Amygdala (tissue), 56 donors: Measurements from ENCODE around the gene PSAT1.

Experiments
- DNase-seq, 56 donors: peaks; one replicate each; lab custom pipeline; 2025; lab: John Stamatoyannopoulos, UW

The PSAT1 gene

DNA sequence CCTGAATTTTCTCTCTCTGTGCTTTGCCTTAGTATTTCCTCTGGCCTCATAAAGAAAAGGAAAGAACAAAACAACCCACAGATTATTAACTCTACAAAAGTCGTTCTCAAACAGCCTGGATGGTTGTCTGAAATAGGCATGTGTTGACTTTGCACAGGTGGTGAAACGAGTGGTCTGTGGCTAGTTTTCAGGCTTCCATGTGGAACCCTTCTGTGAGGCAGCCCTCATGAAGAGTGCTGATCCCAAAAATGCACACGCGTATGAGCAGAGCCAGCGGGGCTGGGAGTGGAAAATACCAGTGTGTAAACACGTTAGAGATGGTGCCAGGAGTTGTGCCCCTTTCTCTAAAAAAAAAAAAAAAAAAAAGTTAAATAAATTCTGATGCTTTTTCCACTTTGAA is 4.9 kb upstream of the PSAT1 start:
- no peak for DNase-seq

DNA sequence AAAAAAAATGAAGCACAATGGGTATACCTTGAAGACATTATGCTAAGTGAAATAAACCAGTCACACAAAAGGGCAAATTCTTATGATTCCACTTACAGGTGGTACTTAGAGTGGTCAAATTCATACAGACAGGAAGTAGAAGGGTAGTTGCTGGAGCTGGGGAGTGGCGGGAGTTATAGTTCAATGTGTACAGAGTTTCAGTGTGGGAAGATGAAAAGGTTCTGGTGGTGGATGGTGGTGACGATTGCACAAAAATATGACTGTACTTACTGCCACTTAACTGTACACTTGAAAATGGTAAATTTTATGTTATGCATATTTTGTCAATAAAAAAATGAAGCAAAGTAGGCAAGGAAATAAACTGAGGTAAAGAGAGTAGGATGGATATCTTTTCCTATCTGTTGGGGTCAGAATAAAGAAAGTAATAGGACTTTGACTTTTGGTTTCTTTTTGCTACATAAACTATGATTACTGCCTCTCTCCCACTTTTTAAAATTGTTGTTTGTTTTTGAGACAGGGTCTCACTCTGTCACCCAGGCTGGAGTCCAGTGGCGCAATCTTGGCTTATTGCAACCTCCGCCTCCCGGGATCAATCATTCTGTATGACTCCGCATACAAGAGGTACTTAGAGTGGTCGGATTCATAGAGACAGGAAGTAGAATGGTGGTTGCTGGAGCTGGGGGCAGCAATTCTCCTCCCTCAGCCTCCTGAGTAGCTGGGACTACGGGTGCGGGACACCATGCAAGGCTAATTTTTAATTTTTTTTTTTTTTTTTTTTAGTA is 4.0 kb upstream of the PSAT1 start:
- no peak for DNase-seq

DNA sequence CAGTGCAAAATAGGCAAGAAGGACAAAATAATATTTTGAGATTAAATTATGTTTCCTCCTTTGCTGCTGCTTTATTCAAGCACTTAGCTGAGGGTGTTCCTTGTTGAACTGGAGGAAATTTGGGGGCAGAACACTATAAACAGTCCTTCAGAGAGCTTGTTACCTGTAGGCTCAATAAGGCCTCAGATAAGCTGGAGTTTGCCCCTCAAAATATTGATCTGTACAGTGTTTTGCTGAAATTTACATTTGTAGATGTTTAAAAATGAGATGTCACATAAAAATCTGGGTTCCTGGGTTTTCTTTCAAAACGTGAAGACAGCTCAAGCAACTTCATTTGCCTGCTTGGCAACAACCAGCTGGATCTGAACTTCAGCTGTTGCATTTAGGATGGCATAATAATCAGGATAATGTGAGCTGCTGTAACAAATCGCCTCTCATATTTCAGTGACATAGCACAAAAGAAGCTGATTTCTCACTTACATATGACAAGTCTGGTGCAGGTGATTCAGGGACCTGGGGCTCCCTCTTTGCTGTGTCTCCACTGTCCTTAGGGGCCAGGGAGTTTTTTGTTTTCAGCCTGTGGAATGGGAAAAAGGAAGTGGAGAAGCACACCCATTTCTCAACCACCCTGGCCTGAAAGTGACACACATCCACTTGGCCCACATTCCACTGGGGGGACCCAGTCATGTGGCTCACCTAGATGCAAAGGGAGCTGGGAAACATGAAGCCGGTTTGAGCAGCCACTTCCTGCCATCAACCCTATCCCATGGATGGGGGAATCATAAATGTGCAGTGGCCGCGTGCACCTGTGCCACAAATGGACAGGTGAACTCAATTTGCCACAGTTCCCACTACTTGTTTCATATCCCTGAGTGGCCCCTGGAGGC is 2.4 kb upstream of the PSAT1 start:
- DNase-seq, result no peak

DNA sequence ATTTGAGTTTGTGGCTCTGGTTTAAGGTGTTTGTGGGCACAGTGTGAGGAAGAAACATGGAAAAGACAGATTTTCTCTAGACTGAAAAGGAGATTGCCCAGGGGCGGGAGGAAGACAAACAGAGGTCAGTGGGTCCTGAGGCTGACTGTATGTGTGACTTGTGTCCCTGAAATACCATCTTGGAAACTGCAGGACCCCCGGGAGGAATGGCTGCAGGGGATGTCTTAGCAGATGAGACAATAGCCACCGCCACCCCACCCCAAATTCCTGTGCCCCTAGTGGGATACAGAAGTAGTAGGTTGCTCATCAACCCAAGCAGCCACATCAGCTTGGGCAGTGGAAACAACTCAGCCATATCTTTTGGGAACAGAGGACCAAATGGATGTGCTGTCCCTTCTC is 1.7 kb upstream of the PSAT1 start:
- DNase-seq, result no peak

DNA sequence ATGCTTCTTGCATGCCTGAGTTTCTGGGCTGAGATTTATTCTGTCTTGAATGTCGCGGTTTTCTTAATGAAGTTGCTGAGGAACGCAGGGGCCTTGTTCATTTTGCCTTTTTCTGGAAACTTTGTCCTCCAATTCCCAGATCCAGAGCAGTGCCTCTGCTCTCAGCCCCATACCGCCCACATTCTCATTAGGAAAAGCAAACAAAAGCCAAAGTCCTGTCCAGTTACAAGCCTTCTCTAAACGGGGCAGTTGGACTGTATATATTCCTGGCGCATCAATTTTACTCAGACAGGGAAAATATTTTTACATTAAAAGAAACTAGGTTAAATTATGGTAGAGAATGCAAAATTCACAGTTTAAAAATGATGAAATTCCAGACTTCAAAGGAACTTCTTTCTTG is 1.2 kb upstream of the PSAT1 start:
- peak in 1 of 56 donors; percentile 24 for DNase-seq

DNA sequence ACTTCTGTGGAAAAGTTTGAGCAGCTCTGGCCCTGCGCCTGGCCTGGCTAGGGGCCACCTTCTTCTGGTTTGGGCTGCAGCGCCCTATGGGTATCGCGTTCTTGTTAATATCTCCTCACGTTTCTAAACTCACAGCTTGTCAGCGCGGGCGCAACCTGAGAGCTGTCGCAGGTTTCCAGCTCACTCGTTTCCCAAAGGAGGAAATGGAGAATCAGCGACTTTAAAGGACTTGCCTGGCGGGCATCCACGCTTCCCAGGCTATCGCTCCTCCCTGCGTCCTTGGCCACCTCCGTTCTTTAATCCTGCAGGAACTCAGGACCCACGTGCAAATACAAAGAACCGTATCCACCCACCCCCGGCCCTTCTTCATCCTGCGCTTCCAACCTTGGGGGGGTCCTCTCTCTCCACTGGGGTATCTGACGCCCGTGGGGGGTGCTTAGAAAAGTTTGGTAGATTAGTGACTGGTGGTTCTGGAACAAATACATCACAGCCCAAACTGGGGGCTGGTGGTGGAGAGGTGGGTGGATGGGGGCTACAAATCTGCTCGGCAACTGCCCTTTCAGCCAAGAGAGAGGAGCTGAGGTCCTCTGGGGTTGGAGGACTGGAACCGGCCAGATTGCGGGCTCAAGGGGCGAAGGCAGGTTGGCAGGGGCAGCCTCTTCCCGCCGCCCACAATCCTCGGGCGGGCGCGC is 578 bp upstream of the PSAT1 start:
- DNase-seq, result peak in 39 of 56 donors; percentile 14 to 77 (median 51)

DNA sequence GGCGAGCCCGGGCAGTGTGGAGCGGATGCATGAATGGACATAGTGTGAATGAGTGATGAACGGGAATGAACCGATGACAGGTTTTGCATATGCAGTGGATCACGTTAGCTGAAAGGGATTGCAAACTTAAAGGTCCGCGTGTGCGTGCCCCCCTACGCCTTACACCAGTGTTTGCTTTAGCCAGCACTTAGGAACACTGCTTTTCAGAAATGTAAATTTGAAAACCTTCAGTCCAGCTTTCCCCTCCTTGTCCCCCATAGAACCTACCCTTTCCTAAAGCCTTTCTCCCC is 692 bp downstream of the PSAT1 start:
- peak in 2 of 56 donors; percentile 31 to 60 for DNase-seq

DNA sequence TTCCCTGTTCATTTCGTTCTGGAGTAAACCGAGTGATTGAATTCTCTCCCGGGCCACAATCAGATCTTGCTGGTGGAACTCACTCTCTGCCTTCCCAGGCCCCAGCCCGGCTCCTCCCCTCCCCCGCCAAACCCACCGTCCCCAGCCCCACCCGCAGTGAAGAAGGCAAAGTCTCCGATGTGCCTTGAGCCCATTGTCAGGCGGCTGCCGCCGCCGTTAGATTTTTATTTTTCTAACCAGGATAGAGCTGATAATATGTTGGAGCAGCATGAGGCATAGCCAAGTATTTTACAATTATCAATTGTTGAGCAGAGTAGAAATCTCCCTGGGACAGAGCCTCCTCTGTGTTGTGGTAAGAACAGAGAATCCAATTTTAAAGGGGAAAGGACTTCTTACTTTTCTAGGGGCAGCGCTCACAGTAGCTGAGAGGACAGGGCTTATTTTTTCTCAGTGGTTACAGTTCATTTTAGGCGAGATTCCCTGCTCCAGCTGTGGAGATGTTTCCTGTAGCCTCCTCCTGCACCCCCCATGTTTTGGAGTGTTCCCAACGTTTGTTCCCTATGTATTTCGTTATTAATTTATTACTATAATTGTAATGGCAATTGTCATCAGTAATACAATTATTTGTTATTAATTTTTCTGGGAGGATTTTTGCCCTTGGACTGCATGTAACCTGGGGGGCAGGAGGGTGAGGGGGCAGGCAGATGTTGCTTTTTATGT is 1.3 kb downstream of the PSAT1 start:
- peak in 43 of 56 donors; percentile 15 to 71 (median 41) for DNase-seq

DNA sequence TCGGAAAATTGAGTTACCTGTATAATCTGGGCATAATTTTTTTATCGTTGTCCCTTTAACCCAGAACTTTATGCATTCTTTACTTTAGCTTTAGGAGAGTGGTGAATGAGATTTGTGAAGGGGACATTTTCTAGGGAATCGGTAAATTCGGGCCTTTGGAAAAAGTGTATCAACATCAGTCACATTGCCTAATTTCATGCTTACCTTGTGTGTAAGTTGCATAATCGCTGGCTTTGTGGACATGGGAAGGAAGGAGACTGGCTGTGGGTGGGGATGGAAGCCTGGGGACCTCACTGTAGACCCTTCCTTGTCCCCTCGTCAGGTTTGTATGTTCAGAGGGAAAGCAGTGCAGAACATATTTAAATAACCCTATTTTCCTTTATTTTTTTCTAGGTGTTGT is 3.3 kb downstream of the PSAT1 start:
- DNase-seq, result no peak

DNA sequence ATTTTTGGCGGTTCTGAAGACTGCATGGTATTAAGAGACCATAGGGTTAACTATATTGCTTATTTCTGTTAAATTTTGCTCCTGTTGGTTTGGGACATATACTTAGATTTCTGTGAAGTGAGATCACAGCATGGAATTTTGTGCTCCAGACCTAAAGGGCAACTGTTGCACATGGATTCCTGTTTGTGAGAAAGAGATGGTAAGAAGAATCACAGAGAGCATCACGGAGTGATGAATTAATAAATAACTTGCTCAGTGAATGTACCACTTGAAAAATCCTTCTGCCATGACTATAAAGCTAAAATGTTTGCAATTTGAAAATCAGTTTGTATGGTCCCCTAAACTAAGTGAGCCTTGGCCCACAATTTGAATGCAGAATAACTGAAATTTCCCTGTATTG is 4.5 kb downstream of the PSAT1 start:
- DNase-seq, result no peak

DNA sequence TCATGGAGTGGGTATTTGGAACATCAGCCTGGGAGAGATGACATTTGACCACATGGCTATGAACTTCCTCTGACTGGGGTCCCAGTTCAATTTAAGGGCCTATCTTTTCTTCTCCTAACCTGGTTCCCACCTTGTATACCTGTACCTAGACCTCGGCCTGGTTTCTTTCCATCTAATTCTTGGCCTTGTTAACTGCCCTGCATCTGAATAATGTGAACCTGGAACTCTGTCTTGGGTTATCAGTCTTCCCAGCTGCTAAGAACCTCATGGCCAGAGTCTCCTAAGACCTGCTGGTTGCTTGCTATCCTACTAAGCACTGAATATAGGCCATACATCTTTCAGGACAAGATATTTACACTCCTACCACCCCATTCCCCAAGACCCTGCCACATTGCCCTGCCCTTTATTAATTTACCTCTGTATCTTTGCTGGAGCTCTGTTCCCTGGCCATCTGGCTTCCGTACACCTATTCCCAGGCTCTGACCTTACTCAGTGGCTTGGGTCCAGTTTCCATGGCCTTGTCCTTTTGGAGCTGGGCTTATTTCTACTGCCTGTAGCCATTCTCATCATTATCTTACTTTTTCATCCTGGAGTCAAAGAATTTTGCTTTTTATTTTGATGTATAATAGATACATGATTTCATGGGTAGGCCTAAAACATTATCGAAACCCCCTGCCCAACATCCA is 6.6 kb downstream of the PSAT1 start:
- no peak for DNase-seq

DNA sequence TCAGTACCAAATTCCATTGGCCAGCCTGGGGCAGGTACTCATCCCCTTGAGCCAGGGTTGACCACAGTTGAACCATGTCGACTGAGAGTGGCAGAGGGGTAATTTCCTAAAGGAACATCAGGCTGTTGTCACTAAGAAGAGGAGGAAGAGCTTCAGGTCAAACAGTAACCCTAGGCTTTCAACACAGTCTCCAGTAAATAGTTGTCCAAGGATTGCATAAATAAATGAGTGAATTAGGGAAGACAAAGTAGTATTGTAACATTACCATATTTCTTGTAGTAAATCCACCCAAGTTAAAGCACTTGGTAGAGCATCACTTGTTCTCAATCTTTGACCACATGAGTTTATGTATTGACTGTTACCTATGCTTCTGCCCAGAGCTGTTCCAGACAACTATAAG is 7.4 kb downstream of the PSAT1 start:
- DNase-seq, result no peak

DNA sequence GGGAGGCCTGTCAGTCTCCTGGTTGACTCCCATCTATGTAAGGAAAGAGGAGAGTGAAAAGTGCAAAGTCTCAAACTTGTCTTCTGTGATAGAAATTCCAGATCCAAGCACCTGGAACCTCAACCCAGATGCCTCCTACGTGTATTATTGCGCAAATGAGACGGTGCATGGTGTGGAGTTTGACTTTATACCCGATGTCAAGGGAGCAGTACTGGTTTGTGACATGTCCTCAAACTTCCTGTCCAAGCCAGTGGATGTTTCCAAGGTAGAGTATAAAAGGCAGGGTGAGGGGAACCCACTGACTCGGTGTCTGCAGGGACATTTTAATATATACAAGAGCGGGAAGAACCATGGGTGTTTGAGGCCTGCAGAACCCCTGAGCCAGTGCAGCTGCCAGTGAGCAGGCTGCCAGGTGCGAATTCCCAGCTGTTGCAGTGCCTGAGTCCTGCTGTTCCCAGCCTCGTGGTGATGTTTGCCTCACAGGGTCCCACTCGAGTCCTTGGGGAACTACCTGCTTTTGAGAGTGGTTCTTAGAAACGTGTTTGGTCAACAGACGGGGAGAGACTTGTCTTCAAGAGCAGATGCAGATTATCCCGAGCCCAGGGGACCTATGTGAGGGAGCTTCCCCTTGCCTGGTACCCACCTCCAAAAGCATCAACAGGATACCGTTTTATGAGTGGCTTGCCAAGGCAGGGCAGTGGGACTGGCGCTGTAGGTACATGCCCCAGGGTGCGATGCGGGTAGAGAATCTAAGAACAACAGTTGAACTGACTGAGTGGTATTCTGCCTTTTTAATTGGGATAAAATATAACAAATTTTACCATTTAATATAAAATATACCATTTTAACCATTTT is 9.5 kb downstream of the PSAT1 start:
- no peak for DNase-seq

DNA sequence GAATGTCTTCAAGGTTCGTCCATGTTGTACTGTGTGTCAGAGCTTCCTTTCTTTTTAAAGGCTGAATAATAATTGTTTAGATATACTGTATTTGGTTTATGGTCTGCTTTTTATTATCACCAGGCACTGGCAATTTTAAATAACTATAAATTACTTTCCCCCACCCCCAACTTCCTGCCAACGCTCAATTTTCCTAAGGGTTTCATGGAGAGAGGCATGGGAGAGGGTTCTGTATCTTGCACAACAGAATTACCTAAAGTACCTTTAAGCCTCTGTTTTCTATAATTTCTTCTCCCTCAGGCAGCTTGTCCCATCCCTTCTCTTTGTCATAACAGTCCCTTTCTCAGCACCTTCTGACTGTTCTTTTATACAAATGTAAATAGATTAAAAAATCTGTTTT is 10.4 kb downstream of the PSAT1 start:
- no peak for DNase-seq

DNA sequence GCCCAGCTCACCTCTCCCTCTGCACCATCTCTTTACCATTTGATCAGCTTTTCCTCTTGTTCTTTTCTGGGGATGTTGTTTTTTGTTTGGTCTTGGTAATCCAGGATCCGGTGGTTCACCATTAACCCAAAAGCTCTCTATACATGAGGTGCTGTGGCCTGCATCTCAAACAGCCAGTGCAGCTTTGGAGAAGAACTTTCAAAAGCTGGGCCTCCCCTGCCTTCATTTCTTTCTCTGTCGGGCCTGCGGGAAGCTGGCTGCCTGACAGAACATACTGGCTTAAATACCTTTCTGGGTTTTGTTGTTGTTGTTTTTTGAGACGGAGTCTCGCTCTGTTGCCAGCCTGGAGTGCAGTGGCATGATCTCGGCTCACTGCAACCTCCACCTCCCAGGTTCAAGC is 12.1 kb downstream of the PSAT1 start:
- no peak for DNase-seq

DNA sequence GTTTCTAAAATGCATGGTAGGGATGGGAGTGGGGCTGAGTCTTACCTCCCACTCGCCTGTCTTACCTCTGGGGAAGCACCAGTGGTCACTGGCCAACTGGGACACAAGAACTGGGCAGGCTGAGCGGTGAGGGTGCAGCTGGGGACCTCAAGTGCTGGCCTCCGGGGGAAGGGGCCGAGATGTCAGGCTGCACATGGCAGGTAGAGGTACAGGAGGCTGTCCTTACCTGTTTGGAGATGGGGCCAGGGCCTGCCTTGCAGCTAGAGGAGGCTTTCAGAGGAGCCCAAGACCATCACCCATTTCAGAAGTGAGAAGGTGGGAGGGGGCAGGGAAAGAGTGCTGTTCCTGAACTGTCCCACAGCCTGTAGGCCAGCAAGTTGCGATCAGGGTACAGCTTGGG is 14.2 kb downstream of the PSAT1 start:
- no peak for DNase-seq

DNA sequence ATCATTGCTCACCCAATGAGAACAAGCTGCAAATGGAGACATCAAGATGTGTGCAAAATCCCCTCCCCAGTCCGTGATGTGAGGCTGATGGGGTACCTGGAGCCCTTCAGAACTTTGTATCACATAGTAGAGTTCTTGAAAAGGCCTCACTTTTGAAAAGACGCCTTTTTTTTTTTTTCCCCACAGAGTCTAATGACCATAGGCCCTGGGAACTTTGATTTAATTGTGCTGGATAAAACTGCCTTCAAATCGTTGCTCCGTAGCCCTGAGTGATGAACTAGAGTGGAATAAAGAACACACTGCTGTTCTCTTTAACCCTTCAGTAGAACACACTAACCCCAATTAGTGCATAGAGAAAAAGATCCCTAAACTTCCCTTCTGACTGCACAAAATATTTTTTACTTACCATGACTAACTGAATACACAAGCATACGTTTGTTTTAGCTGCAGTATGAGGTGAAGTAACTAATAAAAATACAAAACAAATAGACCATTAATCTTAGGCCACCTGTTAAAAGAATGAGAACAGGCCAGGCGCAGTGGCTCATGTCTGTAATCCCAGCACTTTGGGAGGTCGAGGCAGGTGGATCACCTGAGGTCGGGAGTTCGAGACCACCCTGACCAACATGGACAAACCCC is 15.1 kb downstream of the PSAT1 start:
- DNase-seq, result no peak

DNA sequence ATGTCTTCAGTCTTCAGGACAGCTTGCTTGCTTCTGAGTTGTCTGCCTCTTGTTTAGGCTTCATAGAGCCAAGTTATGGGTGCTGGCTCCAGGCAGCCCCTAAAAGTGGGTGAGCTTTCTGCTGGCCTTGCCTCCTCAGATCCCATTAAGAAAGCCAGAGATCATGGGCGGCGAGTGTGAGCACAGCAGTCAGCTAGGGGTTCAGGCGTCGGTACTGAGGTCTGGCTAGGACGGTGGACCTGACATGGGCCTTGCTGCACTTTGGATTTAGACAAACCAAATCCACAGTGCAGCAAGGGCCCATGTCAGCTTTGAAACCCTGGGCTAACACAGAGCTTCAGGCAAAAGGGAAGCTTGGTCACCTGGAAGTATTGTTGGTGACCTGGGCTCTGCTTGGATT is 17.6 kb downstream of the PSAT1 start:
- DNase-seq, result no peak
